22Rv1 (cell line): Measurements from ENCODE around the gene ZNF575.

Source experiments
- ZFX ChIP-seq: fragments of 450-650 bp; IDR thresholded peaks from 2 replicates; pipeline ENCODE4 v1.6.1; 2017; ENCODE audit warnings: antibody characterized with exemption, borderline replicate concordance
- TF ChIP-seq, protein P1 (sequence below): fragments of 450-650 bp; IDR thresholded peaks from 2 replicates; pipeline ENCODE4 v1.5.1; 2017; ENCODE audit warnings: mild to moderate bottlenecking

DNA sequence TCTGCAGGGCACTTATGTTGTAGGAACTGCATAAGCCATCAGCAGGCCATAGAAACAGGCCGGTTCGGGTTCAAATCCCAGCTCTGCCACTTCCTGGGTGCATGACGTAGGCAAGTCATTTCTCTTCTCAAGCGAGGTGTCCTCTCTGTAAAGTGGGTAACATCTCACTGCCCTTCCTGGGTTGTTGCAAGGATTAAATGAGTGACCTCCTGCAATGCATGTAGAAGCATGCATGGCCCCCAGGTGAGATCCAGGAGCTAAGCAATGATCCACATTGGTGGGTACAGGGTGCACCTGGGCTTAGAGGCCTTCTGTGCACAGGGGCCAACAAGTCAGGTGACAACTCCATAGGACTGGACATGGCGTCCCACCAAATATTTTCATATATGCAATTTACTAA lies 42.2 kb upstream of the ZNF575 start:
- TF ChIP-seq, protein P1, sequence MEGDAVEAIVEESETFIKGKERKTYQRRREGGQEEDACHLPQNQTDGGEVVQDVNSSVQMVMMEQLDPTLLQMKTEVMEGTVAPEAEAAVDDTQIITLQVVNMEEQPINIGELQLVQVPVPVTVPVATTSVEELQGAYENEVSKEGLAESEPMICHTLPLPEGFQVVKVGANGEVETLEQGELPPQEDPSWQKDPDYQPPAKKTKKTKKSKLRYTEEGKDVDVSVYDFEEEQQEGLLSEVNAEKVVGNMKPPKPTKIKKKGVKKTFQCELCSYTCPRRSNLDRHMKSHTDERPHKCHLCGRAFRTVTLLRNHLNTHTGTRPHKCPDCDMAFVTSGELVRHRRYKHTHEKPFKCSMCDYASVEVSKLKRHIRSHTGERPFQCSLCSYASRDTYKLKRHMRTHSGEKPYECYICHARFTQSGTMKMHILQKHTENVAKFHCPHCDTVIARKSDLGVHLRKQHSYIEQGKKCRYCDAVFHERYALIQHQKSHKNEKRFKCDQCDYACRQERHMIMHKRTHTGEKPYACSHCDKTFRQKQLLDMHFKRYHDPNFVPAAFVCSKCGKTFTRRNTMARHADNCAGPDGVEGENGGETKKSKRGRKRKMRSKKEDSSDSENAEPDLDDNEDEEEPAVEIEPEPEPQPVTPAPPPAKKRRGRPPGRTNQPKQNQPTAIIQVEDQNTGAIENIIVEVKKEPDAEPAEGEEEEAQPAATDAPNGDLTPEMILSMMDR, result no peak
- no peak for TF ChIP-seq ZFX
